Measurements from ENCODE around the gene ABO.
"Not testable (repeated sequence)": the region's sequence is repeated elsewhere in the genome, so short reads cannot be mapped to it uniquely, and the experiment has no call there.

ABO gene

DNA sequence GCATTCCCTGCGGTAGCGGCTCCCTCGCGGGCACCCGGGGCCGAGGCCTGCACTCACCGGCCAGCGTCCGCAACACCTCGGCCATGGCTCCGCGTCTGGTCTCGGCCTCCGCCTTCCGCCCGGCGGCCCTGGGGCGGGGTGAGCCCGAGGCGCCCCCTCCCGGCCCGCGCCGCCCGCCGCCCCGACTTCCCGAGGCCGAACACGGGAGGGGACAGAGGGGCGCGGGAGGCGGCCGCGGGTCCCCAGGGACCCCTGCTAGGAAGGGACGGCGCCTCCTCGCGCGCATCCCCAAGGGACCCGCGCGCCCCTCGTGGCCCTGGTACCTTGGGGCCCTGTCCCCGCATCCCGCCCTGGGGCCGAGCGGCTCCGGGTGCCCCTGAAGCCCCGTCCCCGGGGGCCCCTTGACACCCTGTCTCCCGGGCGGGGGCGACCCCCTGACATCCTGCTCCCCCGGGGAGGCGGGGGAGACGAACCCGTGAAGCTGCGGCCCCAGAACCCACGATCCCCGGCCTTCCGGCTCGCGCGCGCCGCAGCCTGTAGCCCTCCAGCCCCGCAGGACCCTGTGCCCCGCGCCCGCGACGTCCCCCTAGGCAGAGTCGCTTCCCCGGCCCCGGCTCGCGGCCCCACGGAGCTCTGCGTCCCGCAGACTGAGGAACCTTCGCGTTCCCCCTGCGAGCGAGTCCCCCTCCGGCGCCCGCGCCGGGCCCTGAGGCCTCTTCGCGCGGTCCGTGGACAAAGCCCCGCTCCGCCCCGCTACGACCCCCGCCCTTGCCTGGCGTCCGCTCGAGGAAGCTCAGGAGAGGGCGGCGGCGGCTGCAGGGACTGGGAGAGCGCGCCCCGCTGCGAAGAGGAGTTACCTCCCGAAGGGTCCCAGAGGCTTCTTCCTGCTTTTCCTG lies at the start of gene ABO:
TSS of gene ABO (minus strand) at position 97 of the 896 bp plus-strand sequence.
- no peak for DNase-seq (ENCODE audit: low read depth in 2 of 2)

DNA sequence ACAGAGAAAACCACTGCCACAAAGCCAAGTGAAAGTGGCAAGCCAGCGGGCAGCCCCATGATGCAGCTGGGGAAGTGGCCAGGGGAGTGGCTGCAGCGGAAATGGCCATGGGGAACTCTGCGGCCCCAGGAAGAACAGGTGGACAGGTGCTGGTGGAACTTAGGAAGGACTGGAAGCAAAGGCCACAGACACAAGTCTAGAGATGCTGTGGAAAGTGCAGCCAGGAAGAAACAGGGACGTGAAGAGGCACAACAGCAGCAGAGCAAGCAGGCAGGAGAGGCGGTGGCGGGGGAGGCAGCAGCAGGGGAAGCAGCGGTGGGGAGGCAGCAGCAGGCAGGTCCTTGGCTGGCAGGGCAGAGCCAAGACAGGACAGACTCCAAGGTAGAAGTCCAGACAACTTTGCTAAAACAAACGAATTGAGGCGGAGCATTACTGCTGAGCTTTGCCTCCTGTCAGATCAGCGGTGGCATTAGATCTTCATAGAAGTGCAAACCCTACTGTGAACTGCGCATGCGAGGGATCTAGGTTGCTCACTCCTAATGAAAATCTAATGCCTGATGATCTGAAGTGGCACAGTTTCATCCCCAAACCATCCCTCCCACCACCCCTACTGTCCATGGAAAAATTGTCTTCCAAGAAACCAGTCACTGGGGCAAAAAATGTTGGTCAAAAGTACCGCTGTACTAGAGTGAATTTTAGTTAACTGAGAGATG lies 49.1 kb upstream of the ABO start:
- DNase-seq (ENCODE audit: low read depth in 2 of 2) = no peak

DNA sequence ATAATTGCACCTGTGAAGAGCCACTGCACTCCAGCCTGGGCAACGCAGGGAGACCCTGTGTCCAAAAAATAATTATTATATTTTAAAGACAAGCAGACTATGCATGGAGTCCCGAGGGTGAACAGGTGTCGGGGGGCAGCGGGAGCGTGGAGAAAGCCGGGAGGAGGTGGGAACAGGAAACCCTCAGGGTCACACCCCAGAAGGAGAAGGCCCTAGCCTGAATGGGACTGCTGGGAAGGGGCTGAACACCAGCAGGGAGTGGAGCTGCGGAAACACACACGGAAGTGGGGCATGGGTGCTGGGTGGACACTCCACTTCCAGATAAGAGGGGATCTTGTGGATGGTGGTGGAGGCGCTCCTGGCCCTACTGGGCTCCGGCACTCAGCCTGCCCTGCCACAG lies 48.2 kb upstream of the ABO start:
- no peak for DNase-seq (ENCODE audit: low read depth in 2 of 2)

DNA sequence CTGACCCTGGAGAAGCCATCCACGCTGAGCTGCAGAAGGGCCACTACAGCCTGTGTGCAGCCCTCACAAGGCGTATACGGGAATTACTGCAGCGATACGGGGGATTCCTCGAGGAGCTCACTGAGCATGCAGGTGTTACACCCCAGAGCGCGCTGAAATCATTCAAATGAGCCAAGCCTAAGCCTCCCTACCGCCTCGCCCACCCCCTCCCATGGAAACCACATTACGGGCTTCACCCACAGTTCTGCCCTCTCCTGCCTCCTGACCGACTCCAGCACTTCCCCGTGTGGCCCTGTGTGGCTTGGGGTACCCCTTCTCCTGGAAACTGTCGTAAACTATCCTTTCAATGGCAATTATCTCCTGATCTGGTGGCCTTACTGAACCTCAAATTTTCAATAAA lies 47.7 kb upstream of the ABO start:
- DNase-seq (ENCODE audit: low read depth in 2 of 2) = no peak

DNA sequence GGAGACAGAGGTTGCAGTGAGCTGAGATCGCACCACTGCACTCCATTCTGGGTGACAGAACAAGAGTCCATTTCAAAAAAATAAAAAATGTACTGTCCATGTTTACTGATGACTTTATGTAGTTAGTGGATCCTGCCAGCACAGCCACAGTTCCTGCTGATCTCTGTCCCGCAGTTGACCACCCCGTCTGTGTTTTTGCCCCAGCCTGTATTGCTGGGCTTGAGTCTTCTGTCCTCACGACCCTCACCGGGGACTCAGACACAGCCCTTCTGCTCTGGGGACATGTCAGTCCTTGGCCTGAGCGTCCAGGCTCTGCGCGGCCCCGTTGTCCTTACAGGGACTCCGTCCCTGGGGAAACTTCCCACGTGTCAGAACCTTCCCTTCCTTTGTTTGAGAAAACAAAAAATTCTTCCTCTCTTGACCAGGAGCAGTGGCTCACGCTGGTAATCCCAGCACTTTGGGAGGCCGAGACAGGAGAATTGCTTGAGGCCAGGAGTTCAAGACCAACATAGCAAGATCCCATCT lies 46.5 kb upstream of the ABO start:
- no peak for DNase-seq (ENCODE audit: low read depth in 2 of 2)

DNA sequence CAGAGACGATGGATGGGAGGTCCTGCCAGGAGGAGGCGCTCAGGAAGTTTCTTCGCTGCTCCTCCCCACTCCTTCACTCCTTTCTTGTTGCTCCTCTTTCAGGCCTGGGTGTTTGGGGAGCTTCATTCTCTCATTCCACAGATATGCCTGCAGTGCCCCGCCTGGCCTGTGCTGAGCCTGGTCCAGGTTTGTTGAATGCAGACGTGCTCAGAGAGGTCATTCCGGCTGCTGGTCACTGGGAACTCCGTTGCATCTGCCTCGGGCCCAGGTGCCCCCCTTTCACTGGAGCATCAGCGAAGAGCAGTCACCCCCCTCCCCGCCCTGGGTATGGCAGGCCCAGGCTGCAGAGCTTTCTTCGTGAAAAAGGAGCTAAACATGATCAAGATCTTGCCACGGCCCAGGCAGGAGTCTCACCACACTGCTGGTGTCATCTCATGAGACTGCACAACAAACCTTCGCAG lies 45.5 kb upstream of the ABO start:
- DNase-seq (ENCODE audit: low read depth in 2 of 2) = no peak

DNA sequence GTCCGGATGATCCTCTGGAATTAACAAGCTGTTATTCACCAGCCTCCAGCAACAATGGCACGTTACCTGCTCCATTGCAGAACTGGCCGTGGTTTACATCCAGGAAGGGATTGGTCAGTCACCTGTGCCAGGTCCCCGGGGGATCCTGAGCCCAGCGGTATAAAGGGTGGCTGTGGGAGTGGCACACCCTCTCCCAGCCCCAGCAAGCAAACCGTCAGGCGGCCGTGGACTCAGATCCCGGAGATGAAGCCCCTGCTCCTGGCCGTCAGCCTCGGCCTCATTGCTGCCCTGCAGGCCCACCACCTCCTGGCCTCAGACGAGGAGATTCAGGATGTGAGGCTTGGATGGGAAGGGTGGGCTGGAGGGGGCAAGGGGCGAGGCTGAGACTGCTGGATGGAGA lies 42.5 kb upstream of the ABO start:
- DNase-seq (ENCODE audit: low read depth in 2 of 2) = not testable (repeated sequence)

DNA sequence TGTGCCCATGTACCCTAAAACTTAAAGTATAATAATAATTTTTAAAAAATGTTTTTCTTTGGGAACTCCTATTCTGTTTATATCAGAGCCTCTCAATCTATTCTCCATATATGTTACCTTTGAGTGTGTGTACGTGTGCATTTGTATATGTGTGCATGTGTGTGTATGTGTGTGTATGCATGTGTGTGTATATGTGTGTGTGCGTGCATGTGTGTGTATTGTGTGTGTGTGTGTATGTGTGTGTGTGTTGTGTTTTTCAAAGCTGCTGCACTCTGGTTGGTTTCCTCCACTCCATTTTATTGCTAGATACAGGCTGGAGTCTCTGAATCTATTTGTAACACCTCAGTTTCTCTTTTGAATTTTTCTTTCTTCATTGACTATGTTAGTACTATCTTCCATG lies 41.0 kb upstream of the ABO start:
- no peak for DNase-seq (ENCODE audit: low read depth in 2 of 2)

DNA sequence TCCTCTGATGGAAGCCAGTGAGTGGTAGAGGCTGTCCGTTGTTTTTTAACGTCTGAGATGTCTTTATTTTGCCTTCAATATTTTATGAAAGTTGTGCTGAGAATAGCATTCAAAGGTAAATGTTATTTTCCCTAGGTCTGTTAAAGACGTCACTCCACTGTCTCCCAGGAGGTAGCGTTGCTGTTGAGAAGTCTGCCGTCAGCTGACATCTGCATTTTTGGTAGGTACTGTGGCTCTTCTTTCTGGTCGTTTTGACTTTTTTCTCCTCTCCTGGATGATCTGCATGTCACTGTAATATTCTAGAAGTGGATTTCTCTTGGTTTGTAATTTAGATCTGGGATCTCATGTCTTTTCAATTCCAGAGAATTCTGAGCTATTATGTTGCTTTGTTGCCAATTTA lies 34.6 kb upstream of the ABO start:
- DNase-seq (ENCODE audit: low read depth in 2 of 2) = no peak

DNA sequence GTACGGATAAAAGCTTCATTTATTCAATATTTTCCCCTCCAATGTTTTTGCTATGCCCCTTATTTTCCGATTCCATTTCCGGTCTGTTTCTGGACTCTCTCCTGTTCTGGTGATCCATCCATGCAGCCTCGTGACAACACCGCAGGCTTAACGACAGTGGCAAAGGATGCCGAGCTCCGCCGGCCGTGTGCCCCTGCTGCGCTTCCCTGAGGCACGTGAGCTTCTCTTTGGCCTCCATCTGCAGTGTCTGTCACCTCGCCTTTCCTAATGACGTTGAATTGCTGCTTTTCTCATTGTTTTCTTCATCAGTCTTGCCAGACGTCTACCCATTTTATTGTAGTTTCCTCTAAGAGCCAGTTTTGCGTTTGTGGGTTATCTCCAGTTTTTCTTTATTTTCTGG lies 32.3 kb upstream of the ABO start:
- DNase-seq (ENCODE audit: low read depth in 2 of 2) = no peak

DNA sequence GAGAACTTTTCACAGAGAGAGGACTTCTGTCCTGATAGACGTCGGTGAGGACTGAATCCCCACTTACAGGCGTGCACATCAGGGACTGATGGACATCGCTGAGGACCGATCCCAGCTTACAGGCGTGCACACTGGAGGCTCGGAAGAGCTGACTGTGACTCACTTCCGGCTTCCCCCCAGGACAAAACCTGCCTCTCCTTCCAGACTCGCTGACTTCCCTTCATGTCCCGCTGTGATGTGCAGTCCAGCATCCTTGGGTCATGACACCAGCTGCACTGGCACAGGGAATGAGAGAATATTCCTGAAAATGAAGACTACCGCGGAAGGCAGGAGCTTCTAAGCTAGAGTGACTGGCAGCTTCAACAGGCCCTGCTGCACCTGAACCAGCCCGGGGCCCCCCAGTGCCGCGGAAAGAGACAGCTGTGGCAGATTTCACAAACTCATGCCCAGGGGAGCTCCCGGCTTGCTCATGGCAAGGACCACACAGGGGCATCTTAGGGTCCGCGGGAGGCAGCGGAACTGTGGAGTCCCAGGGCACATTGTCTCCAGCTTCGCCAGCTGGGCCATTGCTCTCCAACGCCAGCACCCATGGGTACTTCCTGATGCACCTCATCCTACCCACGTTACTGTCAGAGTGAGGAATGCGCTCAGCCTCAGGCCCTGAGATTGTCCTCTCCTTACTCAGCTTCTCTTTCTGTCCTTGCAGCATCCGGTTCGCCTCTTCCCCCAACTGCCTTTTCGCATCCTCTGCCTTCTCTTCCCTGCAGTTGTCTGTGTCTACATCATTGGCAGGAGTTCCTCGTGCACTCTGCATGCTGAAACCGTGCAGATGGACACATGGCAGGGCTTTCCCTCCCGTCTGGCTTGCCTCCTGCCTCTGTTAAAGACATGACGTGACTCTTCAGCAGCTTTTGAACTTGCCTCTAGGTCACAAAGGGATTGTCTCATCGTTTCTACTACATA lies 31.5 kb upstream of the ABO start:
- no peak for DNase-seq (ENCODE audit: low read depth in 2 of 2)

DNA sequence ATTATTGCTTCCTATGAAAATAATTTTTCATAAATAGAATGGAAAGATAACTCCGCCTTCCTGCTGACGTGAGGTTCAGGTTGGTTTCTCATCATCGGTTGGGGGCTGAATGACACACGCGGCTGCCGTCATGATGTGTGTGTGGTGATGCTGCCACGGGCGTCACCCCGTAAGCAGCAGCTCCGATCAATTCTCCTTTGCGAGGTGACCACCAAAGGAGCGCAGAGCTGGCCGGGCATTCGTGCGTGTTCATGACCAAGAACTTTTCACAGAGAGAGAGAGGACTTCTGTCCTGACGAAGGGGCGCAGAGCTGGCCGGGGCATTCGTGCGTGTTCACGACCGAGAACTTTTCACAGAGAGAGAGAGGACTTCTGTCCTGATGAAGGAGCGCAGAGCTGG lies 30.7 kb upstream of the ABO start:
- no peak for DNase-seq (ENCODE audit: low read depth in 2 of 2)

DNA sequence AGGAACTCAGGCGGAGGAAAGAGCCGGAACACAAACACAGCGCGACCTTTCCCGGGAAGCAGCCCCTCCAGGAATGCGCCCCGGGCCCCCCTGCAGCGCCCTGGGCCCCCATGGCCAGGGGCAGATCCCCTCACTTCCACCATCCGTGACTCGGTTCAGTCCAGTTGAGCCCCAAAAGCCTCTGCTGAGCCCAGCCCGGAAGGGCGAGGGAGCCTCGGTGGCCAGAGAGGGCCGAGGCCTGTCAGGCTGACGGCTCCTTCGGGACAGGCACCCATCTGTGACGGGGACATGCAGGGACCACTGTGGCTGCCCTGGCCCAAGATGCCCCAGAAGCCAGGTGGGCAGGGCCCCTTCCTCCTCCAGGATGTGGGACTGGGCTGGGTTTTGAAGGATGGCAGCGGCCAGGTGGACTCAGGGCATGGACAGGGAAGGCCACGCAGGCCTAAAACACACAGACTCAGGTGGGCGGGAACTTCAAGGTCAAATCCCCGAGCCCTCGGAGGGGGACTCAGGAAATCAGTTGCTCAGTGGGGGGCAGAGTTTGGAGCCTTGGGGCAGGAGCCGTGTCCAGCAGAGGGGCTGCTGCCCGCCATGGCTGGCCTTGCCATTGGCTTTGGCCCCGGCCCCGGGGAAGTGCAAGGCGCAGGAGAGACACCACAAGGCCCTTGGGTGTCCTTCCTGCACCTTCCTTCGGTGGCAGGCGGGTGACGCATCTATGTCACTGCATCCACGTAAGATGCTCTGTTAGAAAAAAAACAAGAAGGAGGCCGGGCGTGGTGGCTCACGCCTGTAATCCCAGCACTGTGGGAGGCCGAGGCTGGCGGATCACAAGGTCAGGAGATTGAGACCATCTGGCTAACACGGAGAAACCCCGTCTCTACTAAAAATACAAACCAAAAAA lies 29.7 kb upstream of the ABO start:
- DNase-seq (ENCODE audit: low read depth in 2 of 2) = no peak

DNA sequence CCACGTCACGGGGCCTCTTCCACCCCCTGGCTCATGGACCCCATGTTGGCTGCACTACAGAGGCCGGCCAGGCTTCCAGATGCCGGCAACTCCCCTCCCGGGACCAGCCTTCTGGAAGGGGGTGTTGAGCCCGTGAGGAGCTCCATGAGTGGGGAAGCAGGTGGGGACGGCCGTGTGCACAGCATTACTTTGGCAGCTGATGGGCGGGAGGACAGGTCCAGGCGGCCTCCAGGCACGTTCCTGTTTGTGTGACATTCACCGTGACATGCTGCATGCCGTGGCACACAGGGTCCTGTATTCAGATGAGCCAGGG lies 29.1 kb upstream of the ABO start:
- DNase-seq (ENCODE audit: low read depth in 2 of 2) = no peak

DNA sequence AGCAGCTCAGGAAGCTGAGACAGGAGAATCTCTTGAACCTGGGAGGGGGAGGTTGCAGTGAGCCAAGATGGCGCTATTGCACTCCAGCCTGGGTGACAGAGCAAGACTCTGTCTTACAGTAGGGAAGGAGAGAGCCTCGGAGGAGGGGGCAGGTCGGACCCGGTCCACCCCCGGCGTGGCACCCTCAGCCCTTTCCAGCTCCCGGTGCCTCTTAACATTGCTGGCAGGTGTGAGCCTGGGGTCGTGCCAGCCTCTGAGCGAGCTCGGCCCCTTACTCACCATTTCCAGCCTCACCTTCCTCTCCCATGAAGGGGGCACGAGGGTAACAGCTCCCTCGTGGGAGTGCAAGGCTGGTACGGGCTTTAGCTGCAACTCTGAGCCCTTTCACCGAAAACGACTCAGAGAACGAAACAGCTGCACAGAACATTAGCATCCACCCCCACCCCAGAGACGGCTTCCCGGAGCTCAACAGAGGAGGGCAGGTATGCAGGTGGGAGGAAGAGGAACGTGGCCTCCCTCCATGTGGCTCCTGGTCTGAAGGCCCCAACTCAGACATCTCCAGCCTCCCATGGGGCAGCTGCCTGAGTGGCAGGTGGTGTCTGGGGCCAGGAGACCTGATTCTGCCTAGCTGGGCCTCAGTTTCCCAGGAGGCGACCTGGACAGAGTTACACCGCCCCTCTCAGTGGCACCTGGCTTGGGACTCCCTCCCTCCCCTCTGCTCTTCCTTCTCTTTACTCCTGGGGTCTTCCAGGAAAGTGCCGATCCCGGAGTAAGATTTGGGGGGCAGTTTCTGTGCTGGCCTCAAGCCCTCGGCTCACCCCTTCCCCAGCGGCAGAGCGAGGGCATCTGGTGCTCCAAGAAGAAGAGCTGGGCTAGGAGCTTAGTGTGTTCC lies 28.5 kb upstream of the ABO start:
- no peak for DNase-seq (ENCODE audit: low read depth in 2 of 2)

DNA sequence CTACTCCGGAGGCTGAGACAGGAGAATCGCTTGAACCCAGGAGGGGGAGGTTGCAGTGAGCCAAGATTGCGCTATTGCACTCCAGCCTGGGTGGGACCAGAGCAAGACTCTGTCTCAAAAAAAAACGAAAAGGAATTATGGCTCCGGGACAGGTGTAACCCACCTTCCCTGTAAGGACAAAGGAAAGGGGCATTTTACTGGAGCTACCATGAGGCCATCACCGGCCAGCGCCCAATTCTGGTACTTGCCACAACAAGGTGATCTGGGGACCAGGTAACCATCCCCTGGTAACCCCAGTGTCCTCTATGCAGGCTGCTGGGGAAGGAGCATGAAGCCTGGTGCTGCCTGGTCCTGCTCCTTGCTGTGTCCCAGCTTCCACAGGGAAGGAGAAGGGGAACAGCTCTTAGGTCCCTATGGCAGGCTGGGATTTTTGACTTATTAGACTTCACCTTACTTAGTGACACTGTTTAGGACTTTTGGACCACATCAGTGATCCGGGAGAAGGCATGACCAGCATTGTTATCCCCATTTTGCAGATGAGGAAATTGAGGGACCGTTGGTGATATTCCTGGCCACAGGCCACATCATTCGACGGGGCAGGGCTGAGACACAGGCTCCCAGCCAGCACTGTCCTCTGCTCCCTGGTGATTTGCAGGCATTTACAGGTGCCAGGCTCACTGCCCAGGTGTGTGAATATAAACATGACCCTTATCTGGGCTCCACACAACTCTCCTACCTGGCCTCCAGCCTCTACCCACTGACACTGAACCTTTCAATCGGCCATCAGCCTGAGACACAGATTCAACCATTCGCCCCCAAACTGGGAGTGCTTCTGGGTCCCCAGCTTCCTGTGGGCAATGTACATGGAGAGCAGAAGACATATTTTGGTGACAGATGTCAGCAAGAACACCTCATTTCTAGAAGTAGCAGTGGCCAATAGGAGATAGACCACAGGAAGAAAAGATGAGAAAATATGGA lies 26.5 kb upstream of the ABO start:
- no peak for DNase-seq (ENCODE audit: low read depth in 2 of 2)

DNA sequence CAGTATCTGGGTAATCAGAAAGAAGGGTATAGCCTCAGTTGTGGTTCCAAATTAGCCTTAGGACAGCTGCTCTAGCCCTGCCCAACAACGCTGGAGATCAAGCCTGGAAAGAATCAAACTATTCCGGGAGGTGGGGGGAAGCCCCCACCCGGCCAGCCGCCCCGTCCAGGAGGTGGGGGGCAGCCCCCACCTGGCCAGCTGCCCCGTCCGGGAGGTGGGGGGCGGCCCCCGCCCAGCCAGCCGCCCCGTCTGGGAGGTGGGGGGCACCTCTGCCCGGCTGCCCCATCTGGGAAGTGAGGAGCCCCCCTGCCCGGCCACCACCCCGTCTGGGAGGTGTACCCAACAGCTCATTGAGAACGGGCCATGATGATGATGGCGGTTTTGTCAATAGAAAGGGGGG lies 25.0 kb upstream of the ABO start:
- not testable (repeated sequence) for DNase-seq (ENCODE audit: low read depth in 2 of 2)

DNA sequence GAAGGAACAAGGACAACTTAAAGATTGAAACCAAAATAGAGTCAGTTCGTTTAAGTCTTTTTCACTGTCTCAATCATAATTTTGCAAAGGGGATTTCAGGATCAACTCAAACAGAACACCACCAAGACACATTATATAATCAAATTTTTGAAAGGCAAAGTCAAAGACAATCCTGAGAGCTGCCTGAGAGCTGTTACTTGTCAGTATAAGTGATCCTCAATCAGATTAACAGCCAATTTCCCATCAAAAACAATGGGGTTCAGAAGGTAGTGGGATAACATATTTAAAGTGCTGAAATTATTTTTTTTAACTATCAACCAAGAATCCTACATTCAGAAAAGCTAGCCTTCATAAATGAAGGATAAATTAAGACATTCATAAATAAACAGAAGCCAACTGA lies 19.3 kb upstream of the ABO start:
- DNase-seq (ENCODE audit: low read depth in 2 of 2) = no peak

Measured in stimulated activated CD4-positive, alpha-beta T cell treated with anti-CD3 and anti-CD28 coated beads, Interleukin-4, amount 100 ng/mL, for 48 hours (primary cell).